Hepatocyte (in vitro differentiated cells): ENCODE results near the gene CACNA1C.

ENCODE experiments used
- EZH2 ChIP-seq: fragments of 200-600 bp; sonication (generic); IDR thresholded peaks from 2 replicates; pipeline ENCODE4 v1.6.1; 2016; ENCODE audit warnings: antibody characterized with exemption, mild to moderate bottlenecking, borderline replicate concordance
- TF ChIP-seq, protein P1 (sequence below): fragments of 200-600 bp; sonication (generic); IDR thresholded peaks from 2 replicates; pipeline ENCODE4 v1.5.1; 2016; ENCODE audit warnings: antibody characterized with exemption, mild to moderate bottlenecking; ENCODE audit not compliant: poor library complexity

- TF ChIP-seq EZH2 = no peak
- TF ChIP-seq, protein P1, sequence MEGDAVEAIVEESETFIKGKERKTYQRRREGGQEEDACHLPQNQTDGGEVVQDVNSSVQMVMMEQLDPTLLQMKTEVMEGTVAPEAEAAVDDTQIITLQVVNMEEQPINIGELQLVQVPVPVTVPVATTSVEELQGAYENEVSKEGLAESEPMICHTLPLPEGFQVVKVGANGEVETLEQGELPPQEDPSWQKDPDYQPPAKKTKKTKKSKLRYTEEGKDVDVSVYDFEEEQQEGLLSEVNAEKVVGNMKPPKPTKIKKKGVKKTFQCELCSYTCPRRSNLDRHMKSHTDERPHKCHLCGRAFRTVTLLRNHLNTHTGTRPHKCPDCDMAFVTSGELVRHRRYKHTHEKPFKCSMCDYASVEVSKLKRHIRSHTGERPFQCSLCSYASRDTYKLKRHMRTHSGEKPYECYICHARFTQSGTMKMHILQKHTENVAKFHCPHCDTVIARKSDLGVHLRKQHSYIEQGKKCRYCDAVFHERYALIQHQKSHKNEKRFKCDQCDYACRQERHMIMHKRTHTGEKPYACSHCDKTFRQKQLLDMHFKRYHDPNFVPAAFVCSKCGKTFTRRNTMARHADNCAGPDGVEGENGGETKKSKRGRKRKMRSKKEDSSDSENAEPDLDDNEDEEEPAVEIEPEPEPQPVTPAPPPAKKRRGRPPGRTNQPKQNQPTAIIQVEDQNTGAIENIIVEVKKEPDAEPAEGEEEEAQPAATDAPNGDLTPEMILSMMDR = no peak
Measured at GRCh38 chr12:2359725-2360629, 307.2 kb downstream of the CACNA1C start.
